Activated CD4-positive, alpha-beta memory T cell treated with anti-CD3 and anti-CD28 coated beads, Interleukin-2, amount 10 ng/mL, durations not matched to agents 7 days and 5 days (primary cell): ENCODE data around the gene SNX18. TPM values are rescaled to one million over a fixed set of nuclear protein-coding genes. Genes with fewer than 3 reads are reported as not detected.
A peak's percentile ranks its signal among the peaks of the same experiment; 100 is the strongest.

Experiments used
- CTCF ChIA-PET: fragments of 350-600 bp; sonication (Branson Sonifier 250); formaldehyde crosslinking; loops from one replicate; lab custom pipeline; 2021; ENCODE audit warnings: antibody characterized with exemption, inconsistent platforms; lab: Charles Lee
- POLR2A ChIA-PET: fragments of 350-600 bp; sonication (Branson Sonifier 250); formaldehyde crosslinking; loops from one replicate; lab custom pipeline; 2021; ENCODE audit warnings: antibody characterized with exemption; lab: Charles Lee
- DNase-seq: peaks from one replicate; pipeline ENCODE4 v3.0.0-alpha.2; 2020
- H3K27ac Mint-ChIP-seq: one replicate; pipeline ENCODE4 v1.8.0; 2021; ENCODE audit warnings: mild to moderate bottlenecking, mixed read lengths
- H3K27me3 Mint-ChIP-seq: one replicate; pipeline ENCODE4 v1.8.0; 2021; ENCODE audit warnings: mixed read lengths
- H3K36me3 Mint-ChIP-seq: one replicate; pipeline ENCODE4 v1.8.0; 2021; ENCODE audit warnings: low read depth, mixed read lengths
- H3K4me1 Mint-ChIP-seq: one replicate; pipeline ENCODE4 v1.8.0; 2021; ENCODE audit warnings: mixed read lengths
- H3K4me3 Mint-ChIP-seq: one replicate; pipeline ENCODE4 v1.8.0; 2021; ENCODE audit warnings: mild to moderate bottlenecking, mixed read lengths
- H3K9me3 Mint-ChIP-seq: one replicate; pipeline ENCODE4 v1.8.0; 2021; ENCODE audit warnings: mixed read lengths
- total RNA-seq, 2 experiments: library from RNA; stranded (reverse); gene quantifications; one replicate each; pipeline ENCODE4 v1.2.3, GENCODE V29; 2021

The SNX18 gene
- total RNA-seq, 2 experiments from 2014 or later = 38.9 to 39.6 TPM

GRCh38 chr5:54495027-54495426 is 22.5 kb upstream of the SNX18 start:
- ChIA-PET POLR2A (no interaction called here), CTCF (no interaction called here)
- no peak overlapping the region for H3K4me3 Mint-ChIP-seq

GRCh38 chr5:54514291-54514690 is 3.3 kb upstream of the SNX18 start:
- ChIA-PET CTCF (interaction anchor here (1.5 kb wide), 1 partner anchor 331 kb away, joined by 8 read pairs; no protein-coding TSS in a partner anchor), POLR2A (no interaction called here)
- no peak overlapping the region for H3K4me3 Mint-ChIP-seq
- H3K9me3 Mint-ChIP-seq = no peaks in the 10 kb centered on the region
- H3K4me1 Mint-ChIP-seq = peaks cover 13% of the 10 kb centered on the region
- DNase-seq = no peak
- H3K27ac Mint-ChIP-seq = no peak overlapping the region
- H3K27me3 Mint-ChIP-seq = peaks cover 35% of the 10 kb centered on the region
- H3K36me3 Mint-ChIP-seq = peaks cover 9% of the 10 kb centered on the region

More at GRCh38 chr5:54495027-54495426, 22.5 kb upstream of the SNX18 start:
- Mint-ChIP-seq H3K9me3 (peaks cover 8% of the 10 kb centered on the region), H3K4me1 (no peaks in the 10 kb centered on the region), H3K27ac (no peak overlapping the region), H3K27me3 (peaks cover 18% of the 10 kb centered on the region), H3K36me3 (no peaks in the 10 kb centered on the region)
- no peak for DNase-seq

- Mint-ChIP-seq H3K27ac (no peak overlapping the region), H3K9me3 (no peaks in the 10 kb centered on the region), H3K36me3 (peaks cover 16% of the 10 kb centered on the region), H3K4me1 (peaks cover 20% of the 10 kb centered on the region), H3K27me3 (peaks cover 29% of the 10 kb centered on the region), H3K4me3 (no peak overlapping the region)
- DNase-seq = no peak
- CTCF ChIA-PET = interaction anchor here (1.5 kb wide), 1 partner anchor 330 kb away, joined by 8 read pairs; no protein-coding TSS in a partner anchor
- POLR2A ChIA-PET = no interaction called here
Measured at GRCh38 chr5:54514841-54515432, 2.6 kb upstream of the SNX18 start.

GRCh38 chr5:54515634-54516033 is 1.9 kb upstream of the SNX18 start:
- no peak overlapping the region for H3K27ac Mint-ChIP-seq
- DNase-seq = no peak
- peaks cover 23% of the 10 kb centered on the region for H3K36me3 Mint-ChIP-seq
- no peaks in the 10 kb centered on the region for H3K9me3 Mint-ChIP-seq
- peaks cover 28% of the 10 kb centered on the region for H3K27me3 Mint-ChIP-seq
- ChIA-PET POLR2A (no interaction called here), CTCF (interaction anchor here (1.1 to 5.3 kb wide), 6 partner anchors 324 to 390 kb away, joined by 3 to 132 read pairs (median 23); no protein-coding TSS in a partner anchor)
- H3K4me1 Mint-ChIP-seq = peaks cover 23% of the 10 kb centered on the region
- H3K4me3 Mint-ChIP-seq = no peak overlapping the region

- peaks cover 27% of the 10 kb centered on the region for H3K27me3 Mint-ChIP-seq
- ChIA-PET POLR2A (interaction anchor here (1.7 to 2.6 kb wide), 4 partner anchors 14 to 351 kb away, joined by 5 to 31 read pairs (median 13); no protein-coding TSS in a partner anchor), CTCF (interaction anchor here (0.6 to 5.3 kb wide), 22 partner anchors 8 to 644 kb away, joined by 3 to 132 read pairs (median 4); partner anchors contain the start of gene GPX8)
- peaks cover 28% of the 10 kb centered on the region for H3K36me3 Mint-ChIP-seq
- H3K4me1 Mint-ChIP-seq = peaks cover 28% of the 10 kb centered on the region
- no peaks in the 10 kb centered on the region for H3K9me3 Mint-ChIP-seq
- H3K4me3 Mint-ChIP-seq = no peak overlapping the region
- no peak for DNase-seq
- H3K27ac Mint-ChIP-seq = no peak overlapping the region
Measured at GRCh38 chr5:54516051-54516655, 1.4 kb upstream of the SNX18 start.

GRCh38 chr5:54517174-54517511 is 416 bp upstream of the SNX18 start:
- Mint-ChIP-seq H3K9me3 (no peaks in the 10 kb centered on the region), H3K4me3 (peak overlapping the region; percentile 72), H3K36me3 (peaks cover 35% of the 10 kb centered on the region), H3K4me1 (peaks cover 36% of the 10 kb centered on the region), H3K27ac (no peak overlapping the region), H3K27me3 (peaks cover 24% of the 10 kb centered on the region)
- DNase-seq = no peak
- ChIA-PET CTCF (interaction anchor here (0.7 to 5.3 kb wide), 37 partner anchors 9 to 439 kb away, joined by 3 to 132 read pairs (median 5); no protein-coding TSS in a partner anchor), POLR2A (interaction anchor here (0.6 to 3.5 kb wide), 11 partner anchors 13 to 350 kb away, joined by 3 to 31 read pairs (median 7); no protein-coding TSS in a partner anchor)

- Mint-ChIP-seq H3K9me3 (no peaks in the 10 kb centered on the region), H3K4me3 (peak overlapping the region; percentile 92), H3K36me3 (peaks cover 45% of the 10 kb centered on the region), H3K27me3 (peaks cover 21% of the 10 kb centered on the region), H3K27ac (peak overlapping the region; percentile 53), H3K4me1 (peaks cover 46% of the 10 kb centered on the region)
- POLR2A ChIA-PET = interaction anchor here (0.6 to 3.5 kb wide), 14 partner anchors 9 to 587 kb away, joined by 3 to 20 read pairs (median 8); no protein-coding TSS in a partner anchor
- peak; percentile 70 for DNase-seq
- CTCF ChIA-PET = interaction anchor here (0.7 to 5.3 kb wide), 30 partner anchors 9 to 642 kb away, joined by 3 to 132 read pairs (median 6); partner anchors contain the start of gene GPX8
Measured at GRCh38 chr5:54518146-54518817, 723 bp downstream of the SNX18 start.

- Mint-ChIP-seq H3K27ac (peak overlapping the region; percentile 69), H3K36me3 (peaks cover 52% of the 10 kb centered on the region), H3K27me3 (peaks cover 21% of the 10 kb centered on the region), H3K4me1 (peaks cover 53% of the 10 kb centered on the region), H3K9me3 (no peaks in the 10 kb centered on the region), H3K4me3 (peak overlapping the region; percentile 92)
- ChIA-PET CTCF (interaction anchor here (1.1 to 5.3 kb wide), 17 partner anchors 11 to 641 kb away, joined by 3 to 132 read pairs (median 6); partner anchors contain the start of gene GPX8), POLR2A (interaction anchor here (0.6 to 3.5 kb wide), 16 partner anchors 8 to 586 kb away, joined by 3 to 20 read pairs (median 6); no protein-coding TSS in a partner anchor)
- DNase-seq = no peak
Measured at GRCh38 chr5:54518818-54519508, 1.4 kb downstream of the SNX18 start.

- Mint-ChIP-seq H3K27ac (peak overlapping the region; percentile 69), H3K27me3 (peaks cover 21% of the 10 kb centered on the region), H3K4me1 (peaks cover 58% of the 10 kb centered on the region), H3K9me3 (no peaks in the 10 kb centered on the region), H3K36me3 (peaks cover 56% of the 10 kb centered on the region), H3K4me3 (peak overlapping the region; percentile 92)
- DNase-seq = no peak
- ChIA-PET POLR2A (interaction anchor here (0.6 to 3.5 kb wide), 7 partner anchors 13 to 276 kb away, joined by 3 to 20 read pairs (median 4); no protein-coding TSS in a partner anchor), CTCF (interaction anchor here (0.5 to 5.3 kb wide), 9 partner anchors 11 to 755 kb away, joined by 3 to 132 read pairs (median 4); no protein-coding TSS in a partner anchor)
Measured at GRCh38 chr5:54519509-54519876, 1.9 kb downstream of the SNX18 start.

GRCh38 chr5:54520438-54520846 is 2.9 kb downstream of the SNX18 start:
- Mint-ChIP-seq H3K36me3 (peaks cover 62% of the 10 kb centered on the region), H3K4me1 (peaks cover 64% of the 10 kb centered on the region), H3K9me3 (no peaks in the 10 kb centered on the region), H3K27me3 (peaks cover 13% of the 10 kb centered on the region), H3K27ac (peak overlapping the region; percentile 69), H3K4me3 (peak overlapping the region; percentile 92)
- ChIA-PET CTCF (interaction anchor here (5.3 kb wide), 1 partner anchor 324 kb away, joined by 132 read pairs; no protein-coding TSS in a partner anchor), POLR2A (no interaction called here)
- no peak for DNase-seq

- Mint-ChIP-seq H3K27ac (no peak overlapping the region), H3K36me3 (peaks cover 66% of the 10 kb centered on the region), H3K4me1 (peaks cover 68% of the 10 kb centered on the region), H3K9me3 (no peaks in the 10 kb centered on the region), H3K27me3 (peaks cover 10% of the 10 kb centered on the region), H3K4me3 (peak overlapping the region; percentile 92)
- ChIA-PET CTCF (interaction anchor here (0.9 to 4.4 kb wide), 3 partner anchors 222 to 346 kb away, joined by 3 to 19 read pairs (median 3); no protein-coding TSS in a partner anchor), POLR2A (interaction anchor here (0.7 kb wide), 1 partner anchor 102 kb away, joined by 3 read pairs; no protein-coding TSS in a partner anchor)
- no peak for DNase-seq
Measured at GRCh38 chr5:54520940-54521339, 3.4 kb downstream of the SNX18 start.
